PFSK-1 (cell line): ENCODE data around the gene PPP1R7.

Experiments used
- FOXP2 ChIP-seq: optimal IDR thresholded peaks from 2 replicates; pipeline ENCODE3; 2011; ENCODE audit warnings: borderline replicate concordance, control low read depth, inconsistent platforms; ENCODE audit not compliant: insufficient read depth; ENCODE audit errors: extremely low read length, extremely low read depth
- POLR2AphosphoS5 ChIP-seq: IDR thresholded peaks from 2 replicates; pipeline ENCODE4 v1.6.1; 2012; ENCODE audit warnings: low read depth, mild to moderate bottlenecking, control low read depth, low read length, moderate library complexity
- SIN3A ChIP-seq: IDR thresholded peaks from 2 replicates; pipeline ENCODE4 v1.6.1; 2012; ENCODE audit warnings: mild to moderate bottlenecking, low read length, moderate library complexity, borderline replicate concordance; ENCODE audit not compliant: insufficient read depth
- TAF1 ChIP-seq: IDR thresholded peaks from 2 replicates; pipeline ENCODE4 v1.6.1; 2012; ENCODE audit warnings: low read length, control low read depth, borderline replicate concordance; ENCODE audit not compliant: insufficient read depth
- TF ChIP-seq, protein P1 (sequence below), 2 experiments: IDR thresholded peaks; 2 replicates each; pipeline versions ENCODE4 v1.6.1 to v1.8.0; 2011 to 2012; ENCODE audit warnings: low read depth in 2 of 2, low read length in 2 of 2, control low read depth in 1 of 2, inconsistent platforms in 1 of 2, mild to moderate bottlenecking in 1 of 2, moderate library complexity in 1 of 2; ENCODE audit not compliant: insufficient read depth in 1 of 2

Gene PPP1R7

GRCh38 chr2:241203218-241204009 lies 53.1 kb downstream of the PPP1R7 start:
- TF ChIP-seq, protein P1, sequence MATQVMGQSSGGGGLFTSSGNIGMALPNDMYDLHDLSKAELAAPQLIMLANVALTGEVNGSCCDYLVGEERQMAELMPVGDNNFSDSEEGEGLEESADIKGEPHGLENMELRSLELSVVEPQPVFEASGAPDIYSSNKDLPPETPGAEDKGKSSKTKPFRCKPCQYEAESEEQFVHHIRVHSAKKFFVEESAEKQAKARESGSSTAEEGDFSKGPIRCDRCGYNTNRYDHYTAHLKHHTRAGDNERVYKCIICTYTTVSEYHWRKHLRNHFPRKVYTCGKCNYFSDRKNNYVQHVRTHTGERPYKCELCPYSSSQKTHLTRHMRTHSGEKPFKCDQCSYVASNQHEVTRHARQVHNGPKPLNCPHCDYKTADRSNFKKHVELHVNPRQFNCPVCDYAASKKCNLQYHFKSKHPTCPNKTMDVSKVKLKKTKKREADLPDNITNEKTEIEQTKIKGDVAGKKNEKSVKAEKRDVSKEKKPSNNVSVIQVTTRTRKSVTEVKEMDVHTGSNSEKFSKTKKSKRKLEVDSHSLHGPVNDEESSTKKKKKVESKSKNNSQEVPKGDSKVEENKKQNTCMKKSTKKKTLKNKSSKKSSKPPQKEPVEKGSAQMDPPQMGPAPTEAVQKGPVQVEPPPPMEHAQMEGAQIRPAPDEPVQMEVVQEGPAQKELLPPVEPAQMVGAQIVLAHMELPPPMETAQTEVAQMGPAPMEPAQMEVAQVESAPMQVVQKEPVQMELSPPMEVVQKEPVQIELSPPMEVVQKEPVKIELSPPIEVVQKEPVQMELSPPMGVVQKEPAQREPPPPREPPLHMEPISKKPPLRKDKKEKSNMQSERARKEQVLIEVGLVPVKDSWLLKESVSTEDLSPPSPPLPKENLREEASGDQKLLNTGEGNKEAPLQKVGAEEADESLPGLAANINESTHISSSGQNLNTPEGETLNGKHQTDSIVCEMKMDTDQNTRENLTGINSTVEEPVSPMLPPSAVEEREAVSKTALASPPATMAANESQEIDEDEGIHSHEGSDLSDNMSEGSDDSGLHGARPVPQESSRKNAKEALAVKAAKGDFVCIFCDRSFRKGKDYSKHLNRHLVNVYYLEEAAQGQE (IDR thresholded peaks at IDR 0.05; ENCODE audit: insufficient read depth in 1 of 2, low read depth in 2 of 2, low read length in 2 of 2): no peak
- TF ChIP-seq TAF1: no peak
- TF ChIP-seq SIN3A: no peak
- no peak for TF ChIP-seq POLR2AphosphoS5
- TF ChIP-seq FOXP2: no peak

DNA sequence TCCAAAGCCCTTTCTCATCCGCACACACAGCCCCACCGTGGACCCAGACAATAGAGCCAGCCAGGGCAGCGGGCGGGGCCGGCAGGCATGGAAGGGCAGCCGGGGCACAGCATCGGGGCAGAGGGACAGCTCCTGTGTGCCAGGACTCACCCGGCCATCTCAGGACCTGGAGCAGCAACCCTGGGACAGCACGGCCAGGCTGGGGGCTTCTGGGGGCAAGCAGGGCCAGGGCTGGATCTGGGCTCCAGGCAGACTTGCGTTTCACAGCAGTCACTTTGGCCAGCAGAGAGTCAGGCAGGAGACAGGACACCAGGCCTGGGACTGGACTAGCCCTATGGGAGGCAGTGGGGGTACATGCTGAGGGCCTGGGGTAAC lies 53.7 kb downstream of the PPP1R7 start:
- TF ChIP-seq SIN3A: no peak
- TF ChIP-seq POLR2AphosphoS5: no peak
- TF ChIP-seq, protein P1 (IDR thresholded peaks at IDR 0.05; ENCODE audit: insufficient read depth in 1 of 2, low read depth in 2 of 2, low read length in 2 of 2): no peak
- TF ChIP-seq FOXP2: no peak
- TF ChIP-seq TAF1: no peak

GRCh38 chr2:241204490-241204889 lies 54.2 kb downstream of the PPP1R7 start:
- TF ChIP-seq POLR2AphosphoS5 (no peak), FOXP2 (no peak), SIN3A (no peak)

DNA sequence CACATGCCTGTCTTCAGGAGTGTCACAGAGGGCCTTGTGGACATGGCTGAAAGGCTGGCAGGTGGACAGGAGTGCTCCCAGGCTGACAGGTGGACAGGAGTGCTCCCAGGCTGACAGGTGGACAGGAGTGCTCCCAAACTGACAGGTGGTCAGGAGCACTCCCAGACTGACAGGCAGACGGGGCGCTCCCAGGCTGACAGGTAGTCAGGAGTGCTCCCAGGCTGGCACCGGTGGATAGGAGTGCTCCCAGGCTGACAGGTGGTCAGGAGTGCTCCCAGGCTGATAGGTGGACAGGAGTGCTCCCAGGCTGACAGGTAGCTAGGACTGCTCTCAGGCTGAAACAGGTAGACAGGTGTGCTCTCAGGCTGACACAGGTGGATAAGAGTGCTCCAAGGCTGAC lies 54.8 kb downstream of the PPP1R7 start:
- TF ChIP-seq POLR2AphosphoS5: no peak
- TF ChIP-seq SIN3A: no peak
- TF ChIP-seq, protein P1 (IDR thresholded peaks at IDR 0.05; ENCODE audit: insufficient read depth in 1 of 2, low read depth in 2 of 2, low read length in 2 of 2): no peak
- no peak for TF ChIP-seq FOXP2
- no peak for TF ChIP-seq TAF1

- no peak for TF ChIP-seq SIN3A
- TF ChIP-seq POLR2AphosphoS5: no peak
- no peak for TF ChIP-seq FOXP2
- no peak for TF ChIP-seq TAF1
- TF ChIP-seq, protein P1 (IDR thresholded peaks at IDR 0.05; ENCODE audit: insufficient read depth in 1 of 2, low read depth in 2 of 2, low read length in 2 of 2): no peak
Measured at GRCh38 chr2:241207151-241207550, 56.9 kb downstream of the PPP1R7 start.
